Loucy (cell line): ENCODE measurements around the gene CPED1.

Source experiments
- CTCF ChIP-seq: fragments of 200-600 bp; sonication (generic); conservative IDR thresholded peaks from 2 replicates; pipeline ENCODE4 v1.5.1; 2014; ENCODE audit warnings: mild to moderate bottlenecking, antibody characterized with exemption, low read length
- EZH2phosphoT487 ChIP-seq: fragments of 200-600 bp; IDR thresholded peaks from 2 replicates; pipeline ENCODE4 v1.6.1; 2018; ENCODE audit warnings: antibody characterized with exemption, mild to moderate bottlenecking, moderate library complexity, borderline replicate concordance

- TF ChIP-seq CTCF (no peak), EZH2phosphoT487 (no peak)
Measured at GRCh38 chr7:121109145-121109544, 120.6 kb downstream of the CPED1 start.
